Thyroid gland (tissue), 4 donors: ENCODE data around the gene LHX6. TPM values are rescaled to one million over a fixed set of nuclear protein-coding genes. Genes with fewer than 3 reads are reported as not detected.

ENCODE experiments used
- DNase-seq, 2 donors: peaks; one replicate each; pipeline ENCODE4 v3.0.0-alpha.2; 2019
- H3K27ac ChIP-seq, 3 donors: fragments of 200-600 bp; sonication (generic); 1 replicate in 2 of 3; 2 replicates in 1 of 3; pipeline ENCODE4 v1.5.1; 2016 to 2019; ENCODE audit warnings: mild to moderate bottlenecking in 1 of 3, moderate library complexity in 1 of 3
- H3K27me3 ChIP-seq: fragments of 200-600 bp; sonication (generic); one replicate; pipeline ENCODE4 v1.5.1; 2019
- H3K36me3 ChIP-seq, 2 donors: fragments of 200-600 bp; sonication (generic); one replicate each; pipeline ENCODE4 v1.5.1; 2016 to 2019
- H3K4me1 ChIP-seq, 2 donors: fragments of 200-600 bp; sonication (generic); one replicate each; pipeline ENCODE4 v1.5.1; 2017 to 2019
- H3K4me3 ChIP-seq, 3 donors: fragments of 200-600 bp; sonication (generic); replicated peaks in 1 of 3; 1 replicate in 2 of 3; 2 replicates in 1 of 3; pipeline ENCODE4 v1.5.1; 2016; ENCODE audit warnings: mild to moderate bottlenecking in 1 of 3
- H3K9me3 ChIP-seq: fragments of 200-600 bp; sonication (generic); one replicate; pipeline ENCODE4 v1.5.1; 2017
- POLR2A ChIP-seq, 2 donors: fragments of 450-650 bp; IDR thresholded peaks; one replicate each; pipeline ENCODE4 v1.6.1; 2017; ENCODE audit warnings: antibody characterized with exemption in 2 of 2, mild to moderate bottlenecking in 2 of 2, moderate library complexity in 1 of 2
- WGBS, 2 donors: methylation state at CpG; one replicate each; pipeline ENCODE4 v1.1.5; 2017; 5-methylcytosine and 5-hydroxymethylcytosine counted together
- intact Hi-C: fragments of 100-400 bp; cut with DNase I; formaldehyde crosslinking; loops from one replicate; pipeline ENCODE4 v1.15.1; 2023
- total RNA-seq, 4 donors: library from RNA; depleted of rRNA; stranded (reverse); fragments of >200 nt; gene quantifications; one replicate each; pipeline ENCODE4 v1.2.3, GENCODE V29; 2016
- TF ChIP-seq, protein P1 (sequence below), 6 experiments: fragments of 200-600 bp in 3 of 6; fragments of 450-650 bp in 3 of 6; sonication (generic) in 3 of 6; IDR thresholded peaks; one replicate each; pipeline ENCODE4 v1.5.1; 2016 to 2019; ENCODE audit warnings: antibody characterized with exemption in 6 of 6, mild to moderate bottlenecking in 2 of 6, inconsistent platforms in 1 of 6, moderate library complexity in 1 of 6

The LHX6 gene
- total RNA-seq, 4 donors from 2014 or later = 1.3 to 4.4 (median 1.7) TPM

DNA sequence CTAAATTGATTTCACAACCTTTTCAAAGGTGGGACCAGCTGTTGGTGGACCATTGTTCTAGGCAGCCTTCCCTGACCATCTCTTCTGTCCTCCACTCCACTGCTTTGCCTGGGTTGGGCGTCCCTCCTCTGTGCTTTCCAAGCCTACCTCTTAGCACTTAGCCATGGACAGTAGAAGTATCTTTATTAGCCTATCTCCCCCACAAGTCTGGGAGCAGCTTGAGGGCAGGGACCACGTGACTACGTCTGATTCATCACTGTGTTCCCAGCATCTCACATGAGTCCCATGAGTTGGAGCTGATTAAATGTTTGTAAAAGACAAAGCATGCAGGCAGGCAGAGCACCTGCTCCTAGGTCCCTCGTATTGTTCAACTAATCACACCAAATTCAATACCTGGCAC lies 48.1 kb downstream of the LHX6 start:
- no peaks in the 10 kb centered on the region for H3K9me3 ChIP-seq
- DNase-seq = no peak
- H3K27ac ChIP-seq = no peak overlapping the region
- TF ChIP-seq, protein P1, sequence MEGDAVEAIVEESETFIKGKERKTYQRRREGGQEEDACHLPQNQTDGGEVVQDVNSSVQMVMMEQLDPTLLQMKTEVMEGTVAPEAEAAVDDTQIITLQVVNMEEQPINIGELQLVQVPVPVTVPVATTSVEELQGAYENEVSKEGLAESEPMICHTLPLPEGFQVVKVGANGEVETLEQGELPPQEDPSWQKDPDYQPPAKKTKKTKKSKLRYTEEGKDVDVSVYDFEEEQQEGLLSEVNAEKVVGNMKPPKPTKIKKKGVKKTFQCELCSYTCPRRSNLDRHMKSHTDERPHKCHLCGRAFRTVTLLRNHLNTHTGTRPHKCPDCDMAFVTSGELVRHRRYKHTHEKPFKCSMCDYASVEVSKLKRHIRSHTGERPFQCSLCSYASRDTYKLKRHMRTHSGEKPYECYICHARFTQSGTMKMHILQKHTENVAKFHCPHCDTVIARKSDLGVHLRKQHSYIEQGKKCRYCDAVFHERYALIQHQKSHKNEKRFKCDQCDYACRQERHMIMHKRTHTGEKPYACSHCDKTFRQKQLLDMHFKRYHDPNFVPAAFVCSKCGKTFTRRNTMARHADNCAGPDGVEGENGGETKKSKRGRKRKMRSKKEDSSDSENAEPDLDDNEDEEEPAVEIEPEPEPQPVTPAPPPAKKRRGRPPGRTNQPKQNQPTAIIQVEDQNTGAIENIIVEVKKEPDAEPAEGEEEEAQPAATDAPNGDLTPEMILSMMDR (IDR thresholded peaks at IDR 0.05) = no peak
- no peak for TF ChIP-seq POLR2A (IDR thresholded peaks at IDR 0.05)
- no peaks in the 10 kb centered on the region for H3K4me1 ChIP-seq
- intact Hi-C loops = no loop called here
- no peaks in the 10 kb centered on the region for H3K36me3 ChIP-seq
- no peaks in the 10 kb centered on the region for H3K27me3 ChIP-seq
- H3K4me3 ChIP-seq = no peak overlapping the region
- WGBS, 2 donors = 33 to 34% methylated on average over 4 of the region's 4 CpGs

DNA sequence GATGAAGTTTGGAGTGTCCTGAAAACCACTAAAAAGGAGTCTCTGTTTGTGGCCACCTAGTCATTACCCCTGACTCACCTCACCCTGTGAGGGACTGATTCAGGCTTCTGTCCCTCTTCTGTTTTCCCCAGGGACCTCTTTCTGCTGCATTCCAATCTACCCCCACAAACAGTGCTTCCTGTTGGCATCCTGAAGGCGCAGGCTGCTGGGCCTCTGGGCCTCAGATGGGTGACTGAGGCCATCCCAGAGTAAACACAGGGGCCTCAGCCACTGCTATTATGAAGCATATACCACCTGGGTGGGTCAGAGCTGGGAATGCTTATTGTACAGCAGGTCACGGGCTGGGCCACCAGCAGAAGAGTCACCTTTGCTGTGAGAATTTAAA lies 49.1 kb downstream of the LHX6 start:
- intact Hi-C loops = no loop called here
- 85 to 88% methylated on average over 2 of the region's 2 CpGs for WGBS, 2 donors
- Histone ChIP-seq H3K27me3 (no peaks in the 10 kb centered on the region), H3K4me3 (no peak overlapping the region), H3K9me3 (no peaks in the 10 kb centered on the region), H3K36me3 (no peaks in the 10 kb centered on the region), H3K4me1 (no peaks in the 10 kb centered on the region), H3K27ac (no peak overlapping the region)
- no peak for TF ChIP-seq POLR2A (IDR thresholded peaks at IDR 0.05)
- TF ChIP-seq, protein P1 (IDR thresholded peaks at IDR 0.05) = no peak
- no peak for DNase-seq

DNA sequence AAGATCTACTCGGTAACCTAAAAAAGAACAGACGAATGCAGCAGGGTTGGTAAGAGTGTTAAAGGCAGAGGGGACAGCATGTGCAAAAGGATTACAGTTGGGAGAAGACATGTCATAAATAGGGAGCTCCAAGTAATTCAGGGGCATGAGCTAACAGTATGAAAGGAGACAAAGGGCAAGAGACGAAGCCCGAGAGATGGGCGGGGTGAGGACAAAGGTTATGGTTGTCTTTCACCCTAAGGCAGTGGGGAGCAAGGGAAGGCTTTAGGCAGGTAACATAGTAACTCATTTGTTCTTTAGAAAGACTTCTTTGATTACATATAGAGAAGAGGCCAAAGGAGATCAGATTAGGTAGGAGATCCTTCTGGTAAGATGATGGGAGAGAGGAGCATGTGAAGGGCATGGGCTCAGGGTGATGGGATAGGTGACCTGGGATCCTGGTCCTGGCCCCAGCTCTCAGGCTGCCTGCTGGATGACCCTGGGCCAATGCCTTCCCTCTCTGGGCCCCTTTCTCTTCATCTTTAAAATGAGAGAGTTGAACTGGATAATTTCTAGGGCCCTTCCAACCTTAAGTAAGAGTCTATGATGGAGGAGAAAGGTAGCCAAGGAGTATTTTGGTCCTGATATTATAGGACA lies 49.6 kb downstream of the LHX6 start:
- intact Hi-C loops = no loop called here
- no peaks in the 10 kb centered on the region for H3K4me1 ChIP-seq
- no peak overlapping the region for H3K4me3 ChIP-seq
- TF ChIP-seq, protein P1 (IDR thresholded peaks at IDR 0.05) = no peak
- no peak for TF ChIP-seq POLR2A (IDR thresholded peaks at IDR 0.05)
- H3K9me3 ChIP-seq = no peaks in the 10 kb centered on the region
- no peaks in the 10 kb centered on the region for H3K27me3 ChIP-seq
- DNase-seq = no peak
- no peaks in the 10 kb centered on the region for H3K36me3 ChIP-seq
- 83 to 86% methylated on average over 5 of the region's 5 CpGs for WGBS, 2 donors
- no peak overlapping the region for H3K27ac ChIP-seq

DNA sequence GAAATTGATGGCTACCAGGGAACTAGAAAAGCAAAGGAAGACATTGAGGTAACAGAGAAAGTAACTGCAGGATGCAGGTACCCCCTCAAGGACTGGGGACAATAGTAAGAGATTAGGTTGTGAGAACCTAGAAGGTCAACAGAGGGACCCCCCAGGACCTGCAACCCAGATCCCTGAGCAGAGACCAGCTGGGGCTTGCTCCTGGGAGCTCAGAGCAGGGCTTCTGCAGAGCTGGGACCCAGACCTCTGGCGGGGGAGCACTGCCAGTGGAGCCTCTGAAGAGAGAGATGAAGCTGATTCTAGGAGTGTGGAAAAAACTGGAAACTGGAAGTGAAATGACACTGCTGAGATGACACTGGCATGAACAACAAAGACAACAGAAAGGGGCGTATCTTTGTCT lies 51.8 kb downstream of the LHX6 start:
- WGBS, 2 donors = 72 to 79% methylated on average over 2 of the region's 2 CpGs
- Histone ChIP-seq H3K27me3 (no peaks in the 10 kb centered on the region), H3K36me3 (no peaks in the 10 kb centered on the region), H3K4me1 (no peaks in the 10 kb centered on the region), H3K27ac (no peak overlapping the region), H3K9me3 (no peaks in the 10 kb centered on the region), H3K4me3 (no peak overlapping the region)
- TF ChIP-seq, protein P1 (IDR thresholded peaks at IDR 0.05) = no peak
- TF ChIP-seq POLR2A (IDR thresholded peaks at IDR 0.05) = no peak
- DNase-seq = no peak
- intact Hi-C loops = no loop called here

DNA sequence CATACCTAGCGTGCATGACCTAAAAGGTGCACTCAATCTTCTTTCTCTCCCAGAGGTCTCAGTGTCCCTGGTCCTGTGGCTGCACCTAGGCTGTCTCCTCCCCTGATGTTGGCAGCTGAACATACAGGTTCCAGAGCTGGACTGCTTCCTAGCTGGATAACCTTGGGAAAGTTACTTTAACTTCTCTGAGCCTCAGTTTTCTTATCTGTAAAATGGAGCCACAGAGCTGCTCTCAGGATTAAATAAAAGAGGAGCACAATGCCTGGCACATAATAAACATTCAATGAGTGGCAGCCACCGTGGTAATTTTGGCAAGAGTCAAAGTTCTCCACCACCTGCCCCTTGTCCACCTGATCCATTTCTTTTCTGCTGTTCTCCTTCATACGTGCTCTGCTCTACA lies 55.1 kb downstream of the LHX6 start:
- DNase-seq = no peak
- TF ChIP-seq POLR2A (IDR thresholded peaks at IDR 0.05) = no peak
- TF ChIP-seq, protein P1 (IDR thresholded peaks at IDR 0.05) = no peak
- Histone ChIP-seq H3K27ac (no peak overlapping the region), H3K27me3 (no peaks in the 10 kb centered on the region), H3K9me3 (no peaks in the 10 kb centered on the region), H3K4me1 (no peaks in the 10 kb centered on the region), H3K36me3 (no peaks in the 10 kb centered on the region), H3K4me3 (no peak overlapping the region)
- 65 to 66% methylated on average over 3 of the region's 3 CpGs for WGBS, 2 donors
- intact Hi-C loops = no loop called here
